Islet precursor cell (in vitro differentiated cells): ENCODE measurements around the gene SEMA6A.
"Not testable (repeated sequence)": the region's sequence is repeated elsewhere in the genome, so short reads cannot be mapped to it uniquely, and the experiment has no call there.

Source experiments
- DNase-seq: peaks from one replicate; pipeline ENCODE4 v3.0.0-alpha.2; 2018

Gene SEMA6A

DNA sequence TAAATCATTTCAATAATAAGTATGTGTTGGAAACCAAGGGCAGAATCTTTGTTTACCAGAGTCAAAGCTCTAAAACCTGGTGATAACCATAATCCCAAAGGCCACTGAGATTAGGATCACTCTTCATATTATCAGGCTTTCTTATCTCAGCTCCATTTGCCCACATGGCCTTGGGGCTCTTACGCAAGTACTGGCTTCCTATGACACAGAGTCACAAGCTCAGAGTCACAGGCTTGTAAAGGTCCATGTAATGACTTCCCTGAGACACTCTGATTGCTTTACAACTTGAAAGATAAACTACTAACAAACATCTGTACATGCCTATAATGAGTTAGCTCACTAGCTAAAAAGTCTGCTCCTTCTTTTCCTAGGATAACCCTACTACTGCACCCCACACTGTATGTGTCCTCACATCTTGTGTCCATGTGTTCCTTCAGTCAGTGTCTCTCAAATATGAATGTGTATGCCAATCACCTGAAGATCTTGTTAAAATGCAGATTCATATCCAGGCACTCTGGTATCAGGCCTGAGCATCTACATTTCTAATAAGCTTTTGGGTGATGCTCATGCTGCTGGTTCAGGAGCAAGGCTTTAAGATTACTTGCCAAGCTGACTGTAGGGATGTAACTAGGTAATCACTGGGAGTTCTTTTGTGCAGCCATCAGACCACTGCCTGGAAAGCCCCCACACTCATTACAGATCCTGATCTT, 28.4 kb downstream of the SEMA6A start:
- DNase-seq, result peak; percentile 85

DNA sequence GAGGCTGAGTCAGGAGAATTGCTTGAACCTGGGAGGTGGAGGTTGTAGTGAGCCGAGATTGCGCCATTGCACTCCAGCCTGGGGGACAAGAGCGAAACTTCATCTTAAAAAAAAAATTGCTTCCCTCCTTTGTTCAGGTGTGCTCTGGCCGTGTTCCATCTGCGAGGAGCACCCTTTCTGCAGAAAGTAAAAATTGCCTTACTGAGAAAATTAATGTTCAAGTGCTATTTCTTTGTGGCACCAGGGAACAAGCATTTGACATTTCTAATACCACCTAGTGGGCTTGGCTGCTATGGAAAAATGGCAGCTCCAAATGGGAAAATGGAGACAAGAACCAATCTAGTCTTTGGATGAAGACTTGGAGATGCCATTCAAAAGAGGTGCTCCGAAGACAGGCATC, 29.2 kb downstream of the SEMA6A start:
- not testable (repeated sequence) for DNase-seq

- DNase-seq, result peak; percentile 93
These were observed 29.9 kb downstream of the SEMA6A start for GRCh38 chr5:116544531-116545241.

DNA sequence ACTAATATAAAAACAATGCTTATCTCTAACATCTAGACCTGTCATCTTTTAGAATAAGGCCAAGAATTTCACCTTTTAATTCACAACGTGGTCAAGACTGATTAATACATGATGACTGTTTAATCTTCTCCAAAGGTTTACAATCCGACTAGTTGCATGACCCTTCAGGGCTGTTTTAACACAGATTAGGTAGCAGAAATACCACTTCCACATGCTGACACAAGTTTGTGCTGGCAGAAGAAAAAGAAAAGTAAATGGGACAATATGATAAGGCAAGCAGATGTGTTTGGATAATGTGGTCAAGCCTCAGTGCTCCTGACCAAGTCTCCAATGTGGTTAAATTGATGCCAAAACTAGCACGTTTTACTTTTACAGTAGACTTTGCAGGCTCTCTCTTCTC, 31.1 kb downstream of the SEMA6A start:
- no peak for DNase-seq

- peak; percentile 43 for DNase-seq
These were observed 32.0 kb downstream of the SEMA6A start for GRCh38 chr5:116542619-116543018.

GRCh38 chr5:116539222-116539621, 35.4 kb downstream of the SEMA6A start:
- DNase-seq, result peak; percentile 25

- DNase-seq, result peak; percentile 67
These were observed 38.1 kb downstream of the SEMA6A start for GRCh38 chr5:116536316-116537083.

GRCh38 chr5:116534964-116535651, 39.5 kb downstream of the SEMA6A start:
- peak; percentile 45 for DNase-seq

- peak; percentile 21 for DNase-seq
These were observed 41.7 kb downstream of the SEMA6A start for GRCh38 chr5:116532762-116533525.

DNA sequence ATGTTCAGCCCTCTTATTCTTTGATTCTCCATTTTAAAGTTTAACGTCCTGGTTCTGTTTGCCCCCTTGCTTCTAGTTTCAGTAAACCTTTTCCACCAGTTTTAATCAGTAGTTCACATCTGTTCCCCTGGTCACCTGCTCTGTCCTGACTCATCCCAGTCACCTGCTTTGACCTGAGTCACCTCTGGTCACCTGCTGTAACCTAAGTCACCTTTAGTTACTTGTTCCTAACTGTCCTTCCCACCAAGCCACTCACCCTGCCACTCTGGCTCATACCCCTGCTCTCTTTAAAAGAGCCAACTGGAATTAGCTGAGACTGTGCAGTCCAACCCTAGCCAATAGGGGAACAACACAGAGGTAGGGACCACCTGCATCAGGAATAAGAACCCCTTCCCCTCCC, 43.0 kb downstream of the SEMA6A start:
- peak; percentile 88 for DNase-seq

DNA sequence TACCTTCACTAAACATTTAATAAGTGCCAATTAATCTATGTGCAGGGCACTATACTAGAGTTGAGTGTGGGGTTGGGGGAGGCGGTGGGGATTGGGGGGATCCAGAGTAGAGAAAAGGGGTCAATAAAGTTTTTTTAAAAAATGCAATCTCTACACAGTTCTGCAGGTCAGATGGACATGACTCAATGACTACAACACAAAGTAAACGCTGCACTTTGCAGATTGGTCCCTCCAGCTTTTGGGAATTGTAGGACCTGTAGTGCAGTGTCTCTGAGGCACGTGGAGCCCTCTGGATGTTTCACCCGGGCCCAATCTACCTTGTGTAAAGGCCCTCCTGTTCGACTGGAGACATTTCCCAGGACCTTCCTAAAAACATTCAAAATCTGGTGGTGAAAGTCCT, 43.5 kb downstream of the SEMA6A start:
- DNase-seq, result peak; percentile 58

- DNase-seq, result no peak
These were observed 44.3 kb downstream of the SEMA6A start for GRCh38 chr5:116530276-116530675.

GRCh38 chr5:116529615-116530014, 45.0 kb downstream of the SEMA6A start:
- peak; percentile 51 for DNase-seq

- DNase-seq, result peak; percentile 71
These were observed 45.9 kb downstream of the SEMA6A start for GRCh38 chr5:116528519-116529234.

- no peak for DNase-seq
These were observed 47.0 kb downstream of the SEMA6A start for GRCh38 chr5:116527582-116527981.

- DNase-seq, result no peak
These were observed 48.9 kb downstream of the SEMA6A start for GRCh38 chr5:116525674-116526073.

DNA sequence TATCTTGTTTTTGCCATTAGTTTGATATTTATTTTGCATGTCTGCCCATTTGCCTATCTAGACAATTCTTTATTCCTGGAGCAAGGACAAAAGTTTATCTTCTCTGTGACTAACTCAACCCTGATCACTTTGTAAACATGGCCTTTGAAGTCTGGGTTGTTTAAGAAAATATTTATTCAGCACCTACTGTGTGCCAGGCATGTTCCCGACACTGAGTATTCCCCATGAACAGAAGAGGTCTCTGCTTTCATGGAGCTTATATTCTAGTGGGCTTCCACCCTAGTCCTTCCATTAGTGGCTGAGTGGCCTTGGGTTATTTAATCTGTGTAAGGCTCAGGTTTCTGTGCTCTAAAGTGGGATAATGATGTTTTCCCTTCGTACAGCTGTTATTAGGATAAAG, 49.7 kb downstream of the SEMA6A start:
- no peak for DNase-seq

DNA sequence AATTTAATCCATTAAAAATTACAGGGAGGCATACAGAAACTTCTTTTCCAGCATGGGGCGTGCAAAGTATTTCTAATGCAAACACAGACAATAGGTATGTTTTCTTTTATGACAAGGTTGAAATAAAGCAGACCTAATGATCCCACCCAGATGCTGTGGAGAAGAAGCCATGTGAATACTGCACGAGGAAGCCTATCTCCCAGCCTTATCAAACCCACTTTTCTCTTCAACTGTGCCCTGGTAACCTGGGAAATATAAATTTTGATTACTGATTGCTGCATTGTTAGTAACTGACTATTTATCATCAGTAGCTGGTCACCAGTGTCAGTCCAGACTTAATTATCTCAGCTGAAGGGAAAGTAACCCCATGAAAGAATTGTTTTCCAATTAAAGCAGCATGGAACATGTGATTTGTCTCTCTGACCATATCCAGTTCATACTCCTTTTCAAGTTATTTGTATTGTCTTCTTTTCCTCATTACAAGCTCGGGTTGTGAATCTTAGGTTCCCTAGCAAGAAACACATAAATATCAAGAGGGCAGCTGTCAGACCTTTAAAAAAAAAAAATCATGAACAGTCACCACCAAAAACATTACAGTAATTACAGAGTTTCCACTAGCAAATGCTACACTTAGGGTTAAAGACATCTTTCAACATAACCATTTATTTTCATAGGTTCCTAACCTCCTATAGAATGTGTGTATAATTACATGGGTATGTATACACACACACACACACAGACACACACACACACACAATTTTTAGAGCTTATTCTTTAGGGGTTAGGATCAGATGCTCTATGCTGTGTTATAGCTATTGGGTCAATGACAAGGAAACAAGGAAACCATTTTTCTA, 50.3 kb downstream of the SEMA6A start:
- no peak for DNase-seq

GRCh38 chr5:116523182-116523581, 51.4 kb downstream of the SEMA6A start:
- DNase-seq, result not testable (repeated sequence)

GRCh38 chr5:116522356-116523136, 52.1 kb downstream of the SEMA6A start:
- DNase-seq, result no peak
